Fibroblast of the conjunctiva (primary cell): ENCODE measurements around the gene SEPTIN8.

Experiments used
- DNase-seq: peaks from one replicate; pipeline ENCODE4 v3.0.0-alpha.2; 2010; ENCODE audit warnings: low read depth

The SEPTIN8 gene

GRCh38 chr5:132782101-132782500 is 5.1 kb upstream of the SEPTIN8 start:
- no peak for DNase-seq

GRCh38 chr5:132781029-132781428 is 4.0 kb upstream of the SEPTIN8 start:
- DNase-seq: no peak

GRCh38 chr5:132780577-132780976 is 3.5 kb upstream of the SEPTIN8 start:
- DNase-seq: no peak

GRCh38 chr5:132779961-132780360 is 2.9 kb upstream of the SEPTIN8 start:
- DNase-seq: no peak

- DNase-seq: no peak
These were observed 1.8 kb upstream of the SEPTIN8 start for GRCh38 chr5:132778856-132779255.

GRCh38 chr5:132778129-132778528 is 1.1 kb upstream of the SEPTIN8 start:
- DNase-seq: no peak

GRCh38 chr5:132776938-132777208 is 166 bp downstream of the SEPTIN8 start:
- no peak for DNase-seq

GRCh38 chr5:132776131-132776937 is 705 bp downstream of the SEPTIN8 start:
- no peak for DNase-seq

GRCh38 chr5:132775476-132775961 is 1.5 kb downstream of the SEPTIN8 start:
- DNase-seq: no peak

- DNase-seq: no peak
These were observed 2.1 kb downstream of the SEPTIN8 start for GRCh38 chr5:132774896-132775295.

GRCh38 chr5:132774406-132774805 is 2.6 kb downstream of the SEPTIN8 start:
- DNase-seq: no peak

- DNase-seq: no peak
These were observed 3.3 kb downstream of the SEPTIN8 start for GRCh38 chr5:132773601-132774355.

- DNase-seq: no peak
These were observed 3.9 kb downstream of the SEPTIN8 start for GRCh38 chr5:132773114-132773513.

GRCh38 chr5:132772291-132773070 is 4.6 kb downstream of the SEPTIN8 start:
- DNase-seq: no peak

GRCh38 chr5:132771503-132771998 is 5.5 kb downstream of the SEPTIN8 start:
- DNase-seq: no peak

- DNase-seq: no peak
These were observed 6.4 kb downstream of the SEPTIN8 start for GRCh38 chr5:132770476-132771159.

- no peak for DNase-seq
These were observed 8.6 kb downstream of the SEPTIN8 start for GRCh38 chr5:132768485-132768868.

- no peak for DNase-seq
These were observed 9.9 kb downstream of the SEPTIN8 start for GRCh38 chr5:132767150-132767549.

GRCh38 chr5:132766806-132767055 is 10.3 kb downstream of the SEPTIN8 start:
- no peak for DNase-seq

- DNase-seq: no peak
These were observed 10.8 kb downstream of the SEPTIN8 start for GRCh38 chr5:132766020-132766805.

- no peak for DNase-seq
These were observed 11.6 kb downstream of the SEPTIN8 start for GRCh38 chr5:132765311-132766019.
